ENCODE data around the gene KLRC4. TPM values are rescaled to one million over a fixed set of nuclear protein-coding genes. Genes with fewer than 3 reads are reported as not detected.
"Not testable (repeated sequence)": the region's sequence is repeated elsewhere in the genome, so short reads cannot be mapped to it uniquely, and the experiment has no call there.

KLRC4 gene
- total RNA-seq, 5 donors from 2014 or later (not counting 1 experiment from before 2014, with no cell fraction given): 7.1 to 27.1 (median 17.3) TPM

DNA sequence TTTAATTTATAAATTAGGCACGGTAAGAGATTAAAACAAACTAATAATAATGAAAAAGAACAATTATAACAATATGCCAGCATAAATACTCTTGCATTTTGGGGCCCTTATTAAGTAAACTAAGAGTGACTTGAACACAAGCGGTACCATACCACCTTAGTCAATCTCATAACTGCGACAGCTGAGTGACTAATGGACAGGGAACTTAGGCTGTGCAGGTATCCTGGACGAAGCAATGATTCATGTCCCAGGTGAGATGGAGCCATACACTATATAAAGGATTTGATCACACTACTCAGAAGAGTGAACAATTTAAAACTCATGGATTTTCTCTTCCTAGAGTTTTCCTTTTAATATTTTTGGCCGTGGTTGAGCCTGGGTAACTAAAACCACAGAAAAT lies 4.3 kb downstream of the KLRC4 start:
- Histone ChIP-seq H3K27ac (ENCODE audit: low read length) (no peak overlapping the region), H3K36me3 (ENCODE audit: control insufficient read depth in 2 of 2, extremely low read depth in 1 of 2, insufficient read depth in 1 of 2, low read length in 1 of 2) (no peaks in the 10 kb centered on the region), H3K9me3 (no peaks in the 10 kb centered on the region), H3K27me3 (replicated peaks in 1 of 2; ENCODE audit: control insufficient read depth in 2 of 2, extremely low read depth in 1 of 2, insufficient read depth in 2 of 2, low read length in 1 of 2) (no peaks in the 10 kb centered on the region), H3K4me1 (ENCODE audit: control insufficient read depth in 1 of 2, extremely low read depth in 1 of 2, insufficient read depth in 2 of 2, low read length in 2 of 2) (no peaks in the 10 kb centered on the region), H3K4me3 (ENCODE audit: control insufficient read depth in 1 of 2, extremely low read depth in 1 of 2, low read length in 1 of 2) (no peak overlapping the region)
- Mint-ChIP-seq H3K4me1 (peaks cover 6 to 9% (median 7%) of the 10 kb centered on the region in 3 donors), H3K27ac (no peak overlapping the region), H3K4me3 (peak overlapping the region; percentile 12 to 50 (median 45)), H3K9me3 (peaks cover 0 to 3% (median 2%) of the 10 kb centered on the region in 3 donors), H3K36me3 (peaks cover 3% of the 10 kb centered on the region), H3K27me3 (peaks cover 4 to 7% of the 10 kb centered on the region in 2 donors)
- DNase-seq (no peak), ATAC-seq (replicated peaks in 1 of 4) (no peak)
- no CpG with 5 or more reads among the region's 5 CpGs for WGBS (ENCODE audit: insufficient coverage)
- ChIA-PET POLR2A (no interaction called here), CTCF (no interaction called here)

- Histone ChIP-seq H3K36me3 (ENCODE audit: control insufficient read depth in 2 of 2, extremely low read depth in 1 of 2, insufficient read depth in 1 of 2, low read length in 1 of 2) (no peaks in the 10 kb centered on the region), H3K9me3 (no peaks in the 10 kb centered on the region), H3K4me3 (ENCODE audit: control insufficient read depth in 1 of 2, extremely low read depth in 1 of 2, low read length in 1 of 2) (no peak overlapping the region), H3K27me3 (replicated peaks in 1 of 2; ENCODE audit: control insufficient read depth in 2 of 2, extremely low read depth in 1 of 2, insufficient read depth in 2 of 2, low read length in 1 of 2) (no peaks in the 10 kb centered on the region), H3K27ac (ENCODE audit: low read length) (no peak overlapping the region), H3K4me1 (ENCODE audit: control insufficient read depth in 1 of 2, extremely low read depth in 1 of 2, insufficient read depth in 2 of 2, low read length in 2 of 2) (no peaks in the 10 kb centered on the region)
- DNase-seq: no peak
- POLR2A ChIA-PET: no interaction called here
- Mint-ChIP-seq H3K9me3 (peaks cover 0 to 3% (median 2%) of the 10 kb centered on the region in 3 donors), H3K4me3 (peak overlapping the region; percentile 12 to 50 (median 45)), H3K36me3 (peaks cover 3% of the 10 kb centered on the region), H3K4me1 (peaks cover 8 to 12% (median 11%) of the 10 kb centered on the region in 3 donors), H3K27ac (peak overlapping the region in 1 of 2 donors; percentile 17), H3K27me3 (peaks cover 4 to 11% of the 10 kb centered on the region in 2 donors)
- CTCF ChIA-PET: no interaction called here
- ATAC-seq (replicated peaks in 1 of 4): no peak
Observed at GRCh38 chr12:10404798-10405197, 4.8 kb downstream of the KLRC4 start.

- H3K27me3 Mint-ChIP-seq: peaks cover 4 to 12% of the 10 kb centered on the region in 2 donors
- H3K9me3 ChIP-seq: no peaks in the 10 kb centered on the region
- ChIA-PET CTCF (no interaction called here), POLR2A (no interaction called here)
- no peaks in the 10 kb centered on the region for H3K36me3 ChIP-seq (ENCODE audit: control insufficient read depth in 2 of 2, extremely low read depth in 1 of 2, insufficient read depth in 1 of 2, low read length in 1 of 2)
- no peak for ATAC-seq (replicated peaks in 1 of 4)
- no peaks in the 10 kb centered on the region for H3K36me3 Mint-ChIP-seq
- peak overlapping the region; percentile 6 to 46 for H3K27ac Mint-ChIP-seq
- no peaks in the 10 kb centered on the region for H3K27me3 ChIP-seq (replicated peaks in 1 of 2; ENCODE audit: control insufficient read depth in 2 of 2, extremely low read depth in 1 of 2, insufficient read depth in 2 of 2, low read length in 1 of 2)
- H3K4me3 Mint-ChIP-seq: peak overlapping the region in 2 of 3 donors; percentile 15 to 38
- H3K4me3 ChIP-seq (ENCODE audit: control insufficient read depth in 1 of 2, extremely low read depth in 1 of 2, low read length in 1 of 2): no peak overlapping the region
- H3K4me1 ChIP-seq (ENCODE audit: control insufficient read depth in 1 of 2, extremely low read depth in 1 of 2, insufficient read depth in 2 of 2, low read length in 2 of 2): peaks cover 2 to 5% of the 10 kb centered on the region in 2 experiments
- DNase-seq: no peak
- peaks cover 0 to 3% (median 2%) of the 10 kb centered on the region in 3 donors for H3K9me3 Mint-ChIP-seq
- peaks cover 13 to 20% (median 16%) of the 10 kb centered on the region in 3 donors for H3K4me1 Mint-ChIP-seq
- no peak overlapping the region for H3K27ac ChIP-seq (ENCODE audit: low read length)
Observed at GRCh38 chr12:10400829-10401228, 8.7 kb downstream of the KLRC4 start.

DNA sequence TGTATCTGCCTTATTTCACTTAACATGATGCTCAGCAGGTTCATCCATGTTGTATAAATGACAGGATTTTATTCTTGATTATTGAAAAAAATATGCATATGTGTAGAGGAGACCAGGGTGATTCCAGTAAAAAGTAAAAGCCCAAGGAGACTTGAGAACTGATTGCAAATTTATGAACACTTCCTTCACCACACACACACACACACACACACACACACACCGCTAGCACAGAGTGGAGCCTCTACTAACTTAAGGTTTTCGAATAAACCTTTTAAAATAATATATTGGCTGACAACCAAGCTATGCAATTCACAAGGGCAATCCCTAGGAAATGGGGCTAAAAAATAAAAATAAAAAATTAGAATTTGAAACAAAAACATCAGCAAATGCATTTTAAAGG lies 11.4 kb downstream of the KLRC4 start:
- Mint-ChIP-seq H3K4me3 (peak overlapping the region; percentile 4 to 8 (median 5)), H3K9me3 (no peaks in the 10 kb centered on the region), H3K4me1 (peaks cover 26 to 42% (median 37%) of the 10 kb centered on the region in 3 donors), H3K27ac (peak overlapping the region; percentile 60 to 67), H3K36me3 (no peaks in the 10 kb centered on the region), H3K27me3 (peaks cover 9 to 19% of the 10 kb centered on the region in 2 donors)
- no peaks in the 10 kb centered on the region for H3K36me3 ChIP-seq (ENCODE audit: control insufficient read depth in 2 of 2, extremely low read depth in 1 of 2, insufficient read depth in 1 of 2, low read length in 1 of 2)
- WGBS (ENCODE audit: insufficient coverage): no CpG with 5 or more reads among the region's 2 CpGs
- H3K27ac ChIP-seq (ENCODE audit: low read length): no peak overlapping the region
- H3K27me3 ChIP-seq (replicated peaks in 1 of 2; ENCODE audit: control insufficient read depth in 2 of 2, extremely low read depth in 1 of 2, insufficient read depth in 2 of 2, low read length in 1 of 2): no peaks in the 10 kb centered on the region
- H3K9me3 ChIP-seq: no peaks in the 10 kb centered on the region
- ATAC-seq (replicated peaks in 1 of 4): no peak
- POLR2A ChIA-PET: interaction anchor here in 1 of 2 donors (0.7 kb wide), 1 partner anchor 24 kb away, joined by 3 read pairs; no protein-coding TSS in a partner anchor
- no peak for DNase-seq
- no peak overlapping the region for H3K4me3 ChIP-seq (ENCODE audit: control insufficient read depth in 1 of 2, extremely low read depth in 1 of 2, low read length in 1 of 2)
- peaks cover 11 to 16% of the 10 kb centered on the region in 2 experiments for H3K4me1 ChIP-seq (ENCODE audit: control insufficient read depth in 1 of 2, extremely low read depth in 1 of 2, insufficient read depth in 2 of 2, low read length in 2 of 2)
- CTCF ChIA-PET: interaction anchor here (0.6 to 1.5 kb wide), 2 partner anchors 162 to 458 kb away, joined by 3 to 7 read pairs; no protein-coding TSS in a partner anchor

DNA sequence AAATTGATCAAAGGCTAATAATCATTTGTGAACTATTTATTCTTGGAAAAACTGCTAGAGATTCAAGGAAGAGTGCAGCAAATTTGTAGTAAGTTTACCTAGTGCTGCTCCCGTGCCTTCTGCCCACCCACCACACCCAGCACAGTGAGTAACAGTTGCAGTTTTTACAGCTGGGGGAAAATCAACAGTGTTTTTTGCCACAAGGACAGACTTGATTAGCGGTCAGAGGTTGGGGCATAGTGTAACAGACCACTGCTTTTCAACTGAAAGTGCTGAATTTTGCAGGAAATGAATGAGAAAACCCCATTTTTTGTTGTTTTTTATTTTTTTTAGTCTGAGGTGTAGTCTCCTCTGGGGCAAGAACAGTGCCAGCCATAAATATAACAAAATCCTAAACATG lies 12.3 kb downstream of the KLRC4 start:
- H3K4me1 Mint-ChIP-seq: peaks cover 26 to 48% (median 37%) of the 10 kb centered on the region in 3 donors
- H3K4me3 Mint-ChIP-seq: peak overlapping the region in 2 of 3 donors; percentile 7 to 54
- no peaks in the 10 kb centered on the region for H3K36me3 Mint-ChIP-seq
- H3K4me3 ChIP-seq (ENCODE audit: control insufficient read depth in 1 of 2, extremely low read depth in 1 of 2, low read length in 1 of 2): no peak overlapping the region
- no peaks in the 10 kb centered on the region for H3K9me3 ChIP-seq
- CTCF ChIA-PET: interaction anchor here (1.0 to 1.5 kb wide), 2 partner anchors 75 to 161 kb away, joined by 3 to 7 read pairs; no protein-coding TSS in a partner anchor
- H3K27me3 Mint-ChIP-seq: peaks cover 9 to 19% of the 10 kb centered on the region in 2 donors
- DNase-seq (peak in 1 of 35 experiments; percentile 53), ATAC-seq (replicated peaks in 1 of 4) (peak in 1 of 4 experiments; percentile 18)
- H3K27ac Mint-ChIP-seq: peak overlapping the region; percentile 45 to 56
- H3K9me3 Mint-ChIP-seq: no peaks in the 10 kb centered on the region
- peaks cover 16 to 24% of the 10 kb centered on the region in 2 experiments for H3K4me1 ChIP-seq (ENCODE audit: control insufficient read depth in 1 of 2, extremely low read depth in 1 of 2, insufficient read depth in 2 of 2, low read length in 2 of 2)
- no CpG with 5 or more reads among the region's 2 CpGs for WGBS (ENCODE audit: insufficient coverage)
- POLR2A ChIA-PET: interaction anchor here (0.5 to 1.0 kb wide), 4 partner anchors 14 to 157 kb away, joined by 3 to 11 read pairs (median 4); no protein-coding TSS in a partner anchor
- H3K27me3 ChIP-seq (replicated peaks in 1 of 2; ENCODE audit: control insufficient read depth in 2 of 2, extremely low read depth in 1 of 2, insufficient read depth in 2 of 2, low read length in 1 of 2): no peaks in the 10 kb centered on the region
- peak overlapping the region; percentile 93 for H3K27ac ChIP-seq (ENCODE audit: low read length)
- H3K36me3 ChIP-seq (ENCODE audit: control insufficient read depth in 2 of 2, extremely low read depth in 1 of 2, insufficient read depth in 1 of 2, low read length in 1 of 2): no peaks in the 10 kb centered on the region

DNA sequence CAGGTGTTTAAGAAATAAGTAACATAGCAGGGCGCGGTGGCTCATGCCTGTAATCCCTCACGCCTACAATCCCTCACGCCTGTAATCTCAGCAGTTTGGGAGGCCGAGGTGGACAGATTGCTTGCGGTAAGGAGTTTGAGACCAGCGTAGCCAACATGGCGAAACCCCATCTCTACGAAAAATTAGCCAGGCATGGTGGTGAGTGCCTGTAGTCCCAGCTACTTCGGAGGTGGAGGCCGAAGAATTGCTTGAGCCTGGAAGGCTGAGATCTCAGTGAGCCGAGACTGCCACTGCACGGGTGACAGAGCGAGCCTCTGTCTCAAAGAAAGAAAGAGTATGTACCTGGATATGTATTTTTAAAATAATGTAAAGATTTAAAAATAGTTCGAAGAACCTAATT lies 13.4 kb downstream of the KLRC4 start:
- H3K4me3 ChIP-seq (ENCODE audit: control insufficient read depth in 1 of 2, extremely low read depth in 1 of 2, low read length in 1 of 2); H3K9me3 ChIP-seq; H3K36me3 Mint-ChIP-seq; H3K9me3 Mint-ChIP-seq; H3K36me3 ChIP-seq (ENCODE audit: control insufficient read depth in 2 of 2, extremely low read depth in 1 of 2, insufficient read depth in 1 of 2, low read length in 1 of 2); DNase-seq; H3K27me3 ChIP-seq (replicated peaks in 1 of 2; ENCODE audit: control insufficient read depth in 2 of 2, extremely low read depth in 1 of 2, insufficient read depth in 2 of 2, low read length in 1 of 2); ATAC-seq (replicated peaks in 1 of 4): not testable (repeated sequence)
- H3K4me1 ChIP-seq (ENCODE audit: control insufficient read depth in 1 of 2, extremely low read depth in 1 of 2, insufficient read depth in 2 of 2, low read length in 2 of 2): peaks cover 17 to 29% of the 10 kb centered on the region in 2 experiments
- peak overlapping the region in 2 of 3 donors; percentile 11 to 18 for H3K4me3 Mint-ChIP-seq
- ChIA-PET CTCF (interaction anchor here in 1 of 2 donors (1.7 kb wide), 1 partner anchor 30 kb away, joined by 6 read pairs; no protein-coding TSS in a partner anchor), POLR2A (interaction anchor here in 1 of 2 donors (0.7 kb wide), 1 partner anchor 9 kb away, joined by 3 read pairs; no protein-coding TSS in a partner anchor)
- peaks cover 24 to 52% (median 36%) of the 10 kb centered on the region in 3 donors for H3K4me1 Mint-ChIP-seq
- 80% methylated on average over 1 of the region's 15 CpGs for WGBS (ENCODE audit: insufficient coverage)
- H3K27me3 Mint-ChIP-seq: peaks cover 8 to 19% of the 10 kb centered on the region in 2 donors
- peak overlapping the region in 1 of 2 donors; percentile 8 for H3K27ac Mint-ChIP-seq
- peak overlapping the region; percentile 93 for H3K27ac ChIP-seq (ENCODE audit: low read length)
